Glomerular visceral epithelial cell (primary cell): ENCODE results near the gene YKT6.
A peak's percentile ranks its signal among the peaks of the same experiment; 100 is the strongest.
"Not testable (repeated sequence)": the region's sequence is repeated elsewhere in the genome, so short reads cannot be mapped to it uniquely, and the experiment has no call there.

Experiments used
- DNase-seq: peaks from one replicate; pipeline ENCODE4 v3.0.0-alpha.2; 2016; ENCODE audit errors: extremely low spot score

YKT6 gene

DNA sequence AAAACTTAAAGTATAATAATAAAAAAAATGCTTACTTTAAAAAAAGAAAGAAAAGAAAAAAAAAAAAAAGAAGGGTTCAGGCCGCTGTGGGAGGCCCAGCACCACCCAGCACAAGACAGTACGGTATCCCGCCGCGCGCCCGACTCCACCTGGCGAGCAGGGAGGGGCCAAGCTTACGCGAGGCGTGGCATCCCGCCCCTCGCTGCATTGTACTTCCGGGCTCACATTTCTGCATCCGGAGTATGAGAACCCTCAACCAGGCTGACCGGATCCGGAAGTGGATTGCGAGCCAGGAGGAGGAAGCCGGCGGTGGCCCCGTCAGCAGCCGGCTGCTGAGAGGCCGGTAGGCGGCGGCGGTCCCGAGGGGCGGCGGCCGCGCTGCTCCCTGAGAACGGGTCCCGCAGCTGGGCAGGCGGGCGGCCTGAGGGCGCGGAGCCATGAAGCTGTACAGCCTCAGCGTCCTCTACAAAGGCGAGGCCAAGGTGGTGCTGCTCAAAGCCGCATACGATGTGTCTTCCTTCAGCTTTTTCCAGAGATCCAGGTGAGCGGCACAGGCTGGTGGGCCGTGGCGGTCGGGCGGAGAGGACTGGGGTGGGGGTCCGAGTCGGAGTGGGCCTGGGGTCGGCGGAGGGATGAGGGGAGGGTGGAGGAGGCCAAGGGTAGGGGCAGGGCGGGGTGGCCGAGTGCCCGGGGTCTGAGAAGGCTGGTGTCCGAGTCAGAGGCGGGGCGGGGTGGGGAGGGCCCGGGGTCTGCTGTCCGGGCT lies at the start of gene YKT6:
TSS of gene YKT6 (plus strand) at position 280 of the 763 bp plus-strand sequence. CDS start at position 438, 158 bp downstream.
- DNase-seq = peak; percentile 95

DNA sequence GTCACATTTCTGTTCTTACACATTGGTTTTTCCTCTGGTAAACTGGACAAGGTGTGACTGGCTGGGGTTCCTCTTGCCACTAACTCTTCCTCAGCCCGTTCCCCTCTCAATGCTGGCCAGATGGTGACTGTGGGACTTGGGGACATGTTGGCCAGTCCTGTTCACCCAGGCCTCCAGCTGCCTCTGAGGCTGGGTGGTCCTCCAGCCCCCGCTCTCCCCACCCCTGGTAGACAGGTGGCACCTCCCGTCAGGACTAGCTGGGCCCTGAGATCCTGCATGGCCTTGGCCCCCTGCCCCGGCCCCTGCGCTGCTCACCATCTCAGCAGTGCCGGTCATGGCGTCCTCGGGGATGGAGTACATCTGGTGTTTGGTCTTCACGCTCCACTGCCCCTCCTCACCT lies 48.8 kb upstream of the YKT6 start:
- DNase-seq = no peak

DNA sequence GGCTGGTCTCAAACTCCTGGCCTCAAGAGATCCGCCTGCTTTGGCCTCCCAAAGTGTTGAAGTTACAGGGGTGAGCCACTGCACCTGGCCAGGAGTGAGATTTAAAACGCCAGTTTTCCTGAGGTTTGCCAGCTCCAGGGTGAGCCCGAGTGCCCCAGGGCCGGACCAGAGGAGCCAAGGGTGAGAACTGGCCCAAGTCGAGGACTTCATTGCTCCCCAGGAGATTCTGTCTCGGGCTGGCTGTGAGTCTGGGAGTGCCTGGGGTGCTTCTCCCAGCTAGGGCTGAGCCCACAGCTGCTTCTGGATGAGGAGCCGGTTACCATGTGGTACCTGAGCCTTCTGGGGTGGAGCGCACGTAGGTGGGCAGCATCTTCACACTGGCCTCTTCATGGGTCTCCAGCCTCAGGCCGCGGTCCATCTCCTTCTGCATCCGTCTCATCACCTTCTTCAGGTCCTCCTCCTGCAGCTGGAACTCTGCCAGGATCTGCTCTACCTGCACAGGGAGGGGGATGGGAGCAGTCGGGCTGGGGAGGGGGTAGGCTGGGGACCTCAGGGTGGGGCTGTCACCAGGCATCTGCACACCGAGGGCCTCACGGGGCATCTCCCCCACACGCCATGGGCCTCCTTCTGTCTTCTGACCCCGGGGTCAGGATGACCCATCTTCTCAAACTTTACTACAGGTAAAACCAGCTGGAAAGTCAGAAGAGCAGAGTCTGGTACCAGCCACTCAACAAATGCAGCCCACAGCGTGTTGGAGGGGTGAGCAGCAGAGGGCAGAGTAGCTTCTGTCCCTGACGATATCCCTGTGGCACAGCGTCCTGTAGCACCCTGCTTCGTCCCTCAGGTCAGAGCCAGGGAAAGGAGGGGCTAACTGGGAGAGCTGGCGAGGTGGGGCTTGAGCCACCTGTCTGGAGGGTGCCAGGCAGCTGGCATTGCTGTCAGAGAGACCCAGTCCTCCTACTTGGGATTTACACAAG lies 47.5 kb upstream of the YKT6 start:
- no peak for DNase-seq

DNA sequence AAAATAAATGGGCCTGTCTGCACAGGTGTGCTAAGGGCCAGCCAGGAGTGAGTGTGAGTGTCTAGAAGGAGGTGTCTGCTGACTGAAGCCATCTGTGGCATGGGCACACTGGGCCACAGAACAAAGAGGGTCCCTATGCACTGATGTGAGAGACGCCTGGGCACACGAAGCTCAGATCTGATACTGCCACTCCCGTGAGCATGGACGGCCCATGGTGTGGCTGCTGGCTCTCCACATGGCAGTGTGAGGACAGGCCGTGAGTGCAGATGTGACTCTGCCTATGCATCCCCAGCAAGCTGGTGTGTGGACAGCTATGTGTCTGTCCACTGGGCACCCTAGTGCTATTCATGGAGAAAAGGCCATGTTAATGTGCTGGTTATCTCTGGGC lies 46.8 kb upstream of the YKT6 start:
- DNase-seq = no peak

DNA sequence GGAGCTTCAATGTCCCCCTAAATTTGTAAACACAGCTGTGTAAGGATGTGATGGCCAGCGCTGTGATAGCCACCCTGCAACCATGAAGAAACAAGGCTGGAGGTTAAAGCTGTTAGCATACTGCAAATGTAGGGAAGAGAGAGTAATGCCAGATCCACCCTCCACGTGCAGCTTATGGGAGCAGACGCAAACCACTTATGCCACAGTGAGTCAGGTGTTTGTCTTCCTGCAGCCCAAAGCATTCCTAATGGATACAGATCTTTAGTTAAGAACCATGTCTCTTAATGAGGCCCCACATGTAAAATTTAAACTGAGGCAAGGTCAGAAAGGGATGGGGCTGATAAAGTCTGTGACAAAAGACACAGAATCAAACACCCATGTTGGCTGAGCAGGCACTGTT lies 46.1 kb upstream of the YKT6 start:
- peak; percentile 17 for DNase-seq

DNA sequence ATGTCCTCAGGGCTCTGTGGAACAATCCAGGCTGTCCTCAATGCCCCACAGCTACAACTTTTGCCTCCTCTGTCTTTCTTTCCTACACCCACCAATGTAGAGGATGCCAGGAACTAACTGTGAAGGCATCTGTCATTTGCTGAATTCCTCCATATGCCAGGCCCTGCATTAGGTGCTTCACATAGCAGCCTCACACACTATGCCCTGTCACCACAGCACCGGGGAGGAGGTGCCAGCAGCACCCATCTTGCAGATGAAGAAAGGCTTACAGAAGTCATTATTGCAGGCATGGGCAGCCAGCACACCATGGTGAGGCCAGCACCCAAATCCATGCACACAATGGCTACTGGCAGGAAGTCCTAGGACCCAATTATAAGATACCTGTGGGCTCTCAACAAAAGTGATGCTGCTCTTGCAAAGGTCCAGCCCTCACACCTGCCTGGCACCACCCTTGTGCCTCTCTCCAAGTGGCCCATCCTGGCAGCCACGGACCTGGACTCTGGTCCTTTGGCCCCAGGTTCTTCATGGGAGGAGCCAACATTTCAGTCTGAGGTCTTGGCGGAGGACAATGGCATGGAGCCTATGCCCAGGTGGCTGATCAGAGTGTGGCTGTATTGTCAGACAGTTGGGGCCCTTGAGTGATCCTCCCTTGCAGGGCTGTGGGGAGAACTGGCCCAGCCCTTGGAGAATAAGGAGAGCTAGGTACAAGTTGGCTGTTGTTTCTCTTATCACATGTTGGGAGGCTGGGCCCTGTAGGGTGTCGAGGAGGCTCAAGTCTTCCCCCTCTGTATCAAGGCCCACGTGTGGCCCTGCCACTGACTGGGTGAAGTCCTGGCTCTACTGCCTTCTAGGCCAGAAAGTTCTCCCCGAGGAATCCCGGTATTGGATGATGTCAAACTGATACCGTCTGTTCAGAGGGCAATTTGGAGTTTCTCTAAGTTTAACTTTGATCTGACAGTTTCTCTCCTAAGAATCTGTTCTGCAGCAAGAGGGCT lies 45.3 kb upstream of the YKT6 start:
- no peak for DNase-seq

DNA sequence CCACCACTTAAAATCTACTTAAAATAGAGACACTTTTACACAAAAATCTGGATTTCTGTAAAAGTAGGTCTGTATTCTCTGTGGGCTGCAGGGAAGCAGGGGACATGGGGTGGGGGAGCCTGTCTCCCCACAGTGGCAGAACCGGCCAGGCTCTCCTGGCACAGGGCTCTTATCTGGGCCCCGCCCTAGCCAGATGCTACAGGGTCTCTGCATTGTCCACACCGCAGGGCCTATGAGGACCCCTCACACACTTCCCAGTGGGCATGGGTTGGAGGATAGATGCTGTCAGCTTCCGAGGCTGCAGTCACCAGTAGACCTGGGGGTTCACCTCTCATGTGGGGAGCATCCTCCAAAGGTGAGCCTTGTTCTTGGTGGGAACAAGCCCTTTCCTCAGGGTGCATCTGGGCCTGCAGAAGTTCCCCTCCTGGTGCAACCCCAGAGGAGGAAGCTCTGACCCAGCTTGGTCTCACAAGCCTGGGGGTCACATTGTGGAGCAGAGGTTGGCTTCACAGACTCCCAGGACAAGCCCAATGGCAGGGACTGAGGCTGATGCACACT lies 44.2 kb upstream of the YKT6 start:
- DNase-seq = no peak

DNA sequence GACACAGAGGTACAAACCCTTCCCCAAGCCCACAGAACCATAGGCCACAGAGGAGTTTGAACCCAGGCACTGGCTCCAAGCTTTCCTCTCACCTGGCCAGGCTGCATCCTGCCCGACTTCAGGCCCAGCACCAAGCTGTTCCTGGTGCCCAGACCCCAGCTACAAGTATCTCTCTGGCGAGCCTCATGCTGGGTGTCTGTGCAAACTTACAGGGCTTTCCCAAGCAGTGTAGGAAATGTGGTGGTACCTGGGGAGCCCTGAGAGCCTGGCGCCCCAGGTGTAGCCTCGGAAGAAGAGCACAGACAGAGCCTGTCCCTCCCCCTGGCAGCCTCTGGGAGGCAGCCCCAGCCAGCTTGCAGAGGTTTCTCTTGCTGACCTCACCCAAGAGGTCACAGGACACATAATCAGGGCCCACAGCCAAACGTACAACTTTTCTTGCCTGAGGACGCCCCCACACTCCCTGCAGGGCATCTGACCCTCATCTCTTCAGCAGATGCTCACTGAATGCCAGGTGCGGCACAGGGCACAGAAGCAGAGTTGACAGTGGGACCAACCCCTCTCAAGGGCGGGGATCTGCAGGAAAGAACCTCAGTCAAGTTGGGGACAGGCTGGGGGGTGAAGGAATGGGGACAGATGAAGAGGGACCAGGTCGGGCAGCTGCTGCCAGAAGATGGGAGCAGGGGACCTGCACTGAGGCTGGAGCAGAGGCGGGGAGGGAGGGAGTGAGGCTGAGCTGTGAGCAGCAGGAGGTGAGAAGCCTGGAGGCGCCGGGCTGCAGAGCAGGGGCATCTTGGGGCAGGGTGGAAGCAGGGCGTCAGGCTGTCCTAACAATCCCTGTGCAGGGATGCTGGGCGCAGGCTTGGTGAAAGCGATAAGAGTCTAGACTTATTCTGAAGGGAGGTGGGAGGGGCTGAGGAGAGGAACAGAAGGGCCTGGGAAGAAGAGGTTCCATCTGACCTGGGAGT lies 43.4 kb upstream of the YKT6 start:
- no peak for DNase-seq

DNA sequence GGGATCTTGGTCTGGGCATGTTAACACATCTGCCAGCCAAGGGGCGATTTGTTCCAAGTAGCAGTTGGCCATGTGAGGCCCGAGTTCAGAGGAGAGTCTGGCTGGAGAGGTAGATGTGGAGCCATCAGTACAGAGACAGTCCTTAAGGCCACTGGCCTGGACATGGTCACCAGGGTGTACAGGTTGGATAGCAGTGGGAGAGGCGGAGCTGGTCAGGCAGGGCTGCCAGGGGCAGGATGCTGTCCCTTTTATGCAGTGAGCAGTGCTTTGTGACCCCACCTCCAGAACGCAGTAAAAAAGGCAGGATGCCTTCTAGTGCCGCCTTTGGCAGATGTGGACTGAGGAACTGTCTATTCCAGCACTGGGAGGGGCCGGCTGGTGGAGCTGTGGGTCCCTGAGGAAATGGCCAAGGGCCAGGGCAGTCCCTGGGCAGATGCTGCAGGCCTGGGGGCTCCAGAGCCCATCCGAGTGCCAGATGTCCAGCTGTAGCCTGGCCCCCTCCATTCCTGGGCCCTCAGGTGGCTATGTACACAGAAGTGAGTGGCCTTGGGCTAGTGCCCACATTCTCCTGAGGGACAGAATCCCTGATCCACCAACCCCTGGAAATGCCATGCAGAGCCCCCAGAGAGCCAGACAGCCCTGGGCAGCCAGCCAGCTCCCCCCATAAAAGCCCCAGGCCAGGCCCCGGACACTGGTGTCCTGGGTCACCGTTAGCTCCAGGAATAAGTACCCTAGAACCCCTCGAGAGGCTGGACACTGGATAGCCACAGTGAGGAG lies 42.5 kb upstream of the YKT6 start:
- no peak for DNase-seq

DNA sequence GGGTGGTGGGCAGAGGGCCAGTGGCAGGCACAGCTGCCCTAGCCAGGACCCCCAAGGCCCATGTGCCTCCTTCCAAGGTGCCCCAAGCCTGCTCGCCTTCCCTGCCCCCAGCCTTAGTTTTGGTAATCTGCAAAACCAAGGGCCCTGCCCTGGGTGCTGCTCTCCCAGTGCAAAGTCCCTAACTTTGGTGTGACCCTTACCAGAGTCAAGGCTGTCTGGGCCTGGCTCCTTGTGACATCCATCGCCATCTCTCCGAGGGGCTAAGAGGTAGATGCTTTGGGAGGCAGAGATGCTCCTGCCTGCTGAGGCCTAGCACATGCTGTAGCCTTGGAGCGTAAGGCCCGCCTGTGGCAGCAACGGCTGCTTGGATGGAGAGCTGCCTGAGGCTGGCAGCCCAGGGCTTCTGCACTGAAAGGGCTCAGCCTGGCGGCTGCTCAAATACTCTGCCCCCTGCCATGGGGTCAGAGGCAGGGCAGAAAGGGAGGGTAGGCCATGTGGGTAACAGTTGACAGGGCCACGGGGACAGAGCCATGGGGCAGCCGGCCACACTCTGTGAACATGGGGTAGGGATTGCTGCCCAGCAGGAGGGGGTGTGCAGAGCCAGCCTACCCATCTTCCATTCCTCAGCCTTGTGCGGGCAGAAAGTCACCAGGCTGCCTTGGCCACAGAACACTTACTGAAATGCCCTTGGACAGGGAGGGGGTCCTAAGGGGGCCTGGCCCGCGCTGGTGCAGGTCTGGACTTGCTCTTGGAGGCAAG lies 41.7 kb upstream of the YKT6 start:
- DNase-seq = no peak

DNA sequence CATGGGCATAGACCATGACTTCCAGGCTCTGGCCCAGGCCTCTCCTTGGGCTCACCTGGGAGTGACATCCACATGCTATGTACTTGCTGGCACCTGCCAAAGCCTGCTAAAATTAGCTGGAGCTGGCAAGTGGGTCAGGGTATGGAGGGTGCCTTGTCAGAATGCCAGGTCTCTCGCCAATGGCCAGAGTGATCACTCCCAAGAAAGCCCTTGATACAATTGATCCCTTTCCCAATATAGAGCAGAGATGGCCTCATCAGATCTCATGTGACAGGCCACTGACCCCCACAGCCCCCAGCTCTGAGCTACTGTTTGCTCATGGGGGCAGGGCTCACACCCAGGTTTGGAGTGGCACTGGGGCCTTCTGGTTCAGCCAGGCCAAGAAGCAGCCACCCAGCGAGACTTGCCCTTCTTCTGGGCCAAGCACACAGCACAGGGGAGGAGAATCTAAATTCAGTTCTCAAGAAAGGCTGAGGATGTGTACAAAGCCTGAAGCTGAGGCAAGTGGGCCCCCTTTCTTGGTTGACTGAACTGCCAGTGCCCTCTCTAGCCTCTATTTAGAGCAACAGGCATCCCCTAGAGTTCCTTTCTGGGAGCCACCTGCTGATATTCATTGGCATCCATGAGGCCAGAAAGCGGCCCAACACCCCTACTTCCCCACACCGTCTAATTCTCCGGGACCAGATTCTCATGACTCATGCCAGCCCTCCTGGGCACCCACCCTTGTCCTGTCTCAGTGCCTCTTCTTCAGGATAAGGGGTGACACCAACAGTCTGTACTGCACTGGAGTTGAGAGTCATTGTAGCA lies 40.8 kb upstream of the YKT6 start:
- DNase-seq = no peak

DNA sequence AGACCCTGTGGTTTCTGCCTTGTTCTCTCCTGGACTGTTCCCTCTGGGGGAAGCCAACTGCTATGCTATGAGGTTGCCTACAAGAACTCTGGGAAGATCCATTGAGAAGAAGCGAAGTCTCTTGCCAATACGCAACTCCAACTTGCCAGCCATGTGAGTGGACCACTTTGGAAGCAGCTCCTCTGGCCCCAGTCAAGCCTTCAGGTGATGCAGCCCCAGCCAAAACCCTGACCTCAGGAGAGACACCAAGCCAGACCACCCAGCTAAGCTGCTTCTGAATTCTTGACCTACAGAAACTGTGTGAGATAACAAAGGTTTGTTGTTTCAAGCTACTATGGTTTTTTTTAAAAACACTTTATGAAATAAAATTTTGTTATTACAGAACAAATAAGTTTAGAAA lies 39.4 kb upstream of the YKT6 start:
- DNase-seq = no peak

DNA sequence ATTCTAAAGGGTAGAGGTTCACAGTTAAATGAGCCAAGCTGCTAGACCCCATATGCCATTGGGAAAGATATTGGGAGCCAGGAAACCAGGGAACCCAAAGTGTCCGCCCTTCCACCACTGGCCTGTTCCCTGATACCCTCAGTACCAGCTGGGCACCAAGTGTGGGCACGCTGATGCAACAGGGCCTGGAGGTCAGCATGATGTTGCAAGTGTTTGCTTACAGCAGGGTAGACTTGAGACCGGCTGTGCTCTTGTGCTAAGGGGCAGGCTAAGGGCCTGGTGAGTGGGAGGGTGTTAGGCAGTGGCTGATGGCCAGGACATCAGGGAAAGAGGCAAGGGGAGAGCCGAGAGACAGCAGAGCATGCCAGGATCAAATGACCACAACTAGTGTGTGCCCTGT lies 38.6 kb upstream of the YKT6 start:
- DNase-seq = no peak

DNA sequence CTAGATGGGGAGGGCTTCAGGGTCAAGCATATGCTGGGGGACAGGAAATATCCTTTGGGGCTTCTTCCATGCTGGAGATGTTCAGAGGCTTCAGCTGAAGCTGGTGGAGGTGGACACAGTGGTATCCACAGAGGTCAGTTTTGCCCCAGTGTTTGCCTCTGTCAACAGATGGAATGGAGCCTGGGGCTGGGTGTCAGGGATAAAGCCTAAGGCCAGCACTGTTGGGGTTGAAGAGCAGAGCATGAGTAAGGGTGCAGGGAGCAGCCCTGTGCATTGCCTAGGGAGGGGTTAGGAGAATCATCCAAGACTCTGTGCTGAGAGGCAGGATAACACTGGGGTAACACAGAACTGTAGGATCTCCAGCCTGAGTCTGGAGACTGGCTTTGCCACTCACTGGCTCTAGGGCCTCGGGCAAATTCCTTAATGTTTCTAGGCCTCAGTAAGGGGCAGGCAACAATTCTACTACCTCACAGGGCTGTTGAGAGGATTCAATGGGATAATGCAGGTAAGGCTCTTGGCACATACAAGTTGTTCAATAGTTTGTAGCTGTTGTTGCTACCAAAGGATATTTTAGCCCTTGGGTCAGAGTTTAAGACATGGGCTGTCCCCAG lies 37.9 kb upstream of the YKT6 start:
- no peak for DNase-seq

DNA sequence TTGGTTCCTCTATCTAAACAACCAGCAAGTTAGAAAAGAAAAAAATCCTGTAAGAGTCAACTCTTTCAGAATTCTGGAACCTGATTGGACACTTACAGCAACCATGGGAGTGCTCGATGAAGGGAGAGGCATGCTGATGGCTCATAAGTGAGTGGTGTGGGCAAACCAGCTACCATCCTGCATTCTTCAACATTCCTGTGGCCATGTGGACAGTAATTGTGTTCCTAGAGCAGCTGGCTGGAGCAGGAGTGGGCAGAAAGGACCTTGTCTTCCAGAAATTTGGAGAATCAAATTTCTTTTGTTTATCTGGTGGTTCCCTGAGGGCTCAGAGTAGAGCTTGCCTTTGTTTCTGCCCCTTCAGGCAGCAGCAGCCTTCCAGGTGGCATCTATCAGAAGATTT lies 37.2 kb upstream of the YKT6 start:
- DNase-seq = peak; percentile 90

DNA sequence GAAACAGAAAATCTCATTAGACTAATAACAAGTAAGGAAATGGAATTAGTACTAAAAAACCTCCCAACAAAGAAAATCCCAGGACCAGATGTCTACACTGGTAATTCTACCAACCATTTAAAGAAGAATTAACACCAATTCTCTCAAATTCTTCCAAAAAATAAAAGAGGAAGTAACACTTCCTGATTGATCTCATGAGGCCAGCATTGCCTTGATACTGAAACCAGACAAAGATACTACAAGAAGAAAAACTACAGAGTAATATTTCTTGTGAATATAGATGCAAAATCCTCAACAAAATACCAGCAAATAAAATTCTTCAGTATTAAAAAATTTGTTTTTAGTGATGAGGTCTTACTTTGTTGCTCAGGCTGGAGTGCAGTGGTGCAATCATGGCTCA lies 32.9 kb upstream of the YKT6 start:
- DNase-seq = no peak

DNA sequence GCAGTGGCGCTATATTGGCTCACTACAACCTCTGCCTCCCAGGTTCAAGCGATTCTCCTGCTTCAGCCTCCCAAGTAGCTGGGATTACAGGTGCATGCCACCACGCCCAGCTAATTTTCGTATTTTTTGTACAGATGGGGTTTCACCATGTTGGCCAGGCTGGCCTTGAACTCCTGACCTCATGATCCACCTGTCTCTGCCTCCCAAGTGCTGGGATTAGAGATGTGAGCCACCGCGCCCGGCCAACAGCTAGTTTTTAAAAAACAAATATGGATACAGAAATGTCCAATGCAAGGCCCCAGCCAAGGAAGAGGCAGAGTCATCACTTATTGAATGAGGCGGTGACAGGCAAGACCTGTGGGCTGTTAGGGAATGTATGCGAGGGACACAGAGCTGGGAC lies 28.9 kb upstream of the YKT6 start:
- DNase-seq = not testable (repeated sequence)
